IPS DF 6.9 (cell line): Measurements from ENCODE around the gene DPAGT1.
A peak's percentile ranks its signal among the peaks of the same experiment; 100 is the strongest.
"Not testable (repeated sequence)": the region's sequence is repeated elsewhere in the genome, so short reads cannot be mapped to it uniquely, and the experiment has no call there.

Experiments
- DNase-seq: peaks from one replicate; pipeline ENCODE4 v3.0.0-alpha.2; 2013; ENCODE audit warnings: low read depth, low spot score
- H3K27ac ChIP-seq: one replicate; pipeline ENCODE4 v1.5.1; 2013; ENCODE audit warnings: low read length, control low read depth
- H3K27me3 ChIP-seq: 2 replicates; pipeline ENCODE4 v1.6.1; 2013; ENCODE audit warnings: mild to moderate bottlenecking, low read length; ENCODE audit not compliant: control insufficient read depth, insufficient read depth
- H3K36me3 ChIP-seq: 2 replicates; pipeline ENCODE4 v1.6.1; 2013; ENCODE audit warnings: low read length; ENCODE audit not compliant: control insufficient read depth, insufficient read depth
- H3K4me1 ChIP-seq: 2 replicates; pipeline ENCODE4 v1.6.1; 2013; ENCODE audit warnings: low read length; ENCODE audit not compliant: control insufficient read depth, insufficient read depth
- H3K4me3 ChIP-seq: 2 replicates; pipeline ENCODE4 v1.5.1; 2013; ENCODE audit warnings: mild to moderate bottlenecking, low read length
- H3K9me3 ChIP-seq: 2 replicates; pipeline ENCODE4 v1.6.1; 2013; ENCODE audit warnings: low read length, inconsistent platforms; ENCODE audit not compliant: control insufficient read depth, insufficient read depth
- WGBS: extraction: QIAGEN DNeasy Blood & Tissue Kit; methylation state at CpG from one replicate; pipeline ENCODE4 v1.1.7; 2013; ENCODE audit warnings: mixed read lengths, missing lambda C conversion rate; ENCODE audit not compliant: insufficient read length, insufficient coverage; 5-methylcytosine and 5-hydroxymethylcytosine counted together

Gene DPAGT1

DNA sequence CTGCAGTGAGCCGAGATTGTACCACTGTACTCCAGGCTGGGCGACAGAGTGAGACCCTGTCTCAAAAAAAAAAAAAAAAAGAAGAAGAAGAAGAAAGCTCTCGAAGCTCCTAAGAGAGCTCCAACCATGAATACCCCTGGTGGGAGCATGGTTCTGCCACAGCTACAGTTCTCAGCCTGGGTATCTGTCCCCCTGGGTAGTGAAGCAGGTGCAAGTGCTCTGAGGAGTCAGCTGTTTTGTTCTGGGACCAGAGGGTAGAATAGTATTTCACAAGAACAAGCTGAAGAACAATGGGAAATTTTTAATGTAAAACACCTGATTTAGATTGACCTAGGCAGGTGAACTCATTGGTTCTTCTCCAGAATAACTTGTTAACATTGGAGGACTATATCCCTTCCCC lies 40.4 kb downstream of the DPAGT1 start:
- Histone ChIP-seq H3K4me3 (no peak overlapping the region), H3K27ac (no peak overlapping the region), H3K36me3 (no peaks in the 10 kb centered on the region), H3K4me1 (peaks cover 3% of the 10 kb centered on the region; the same call in 1 of the 2 replicates), H3K27me3 (no peaks in the 10 kb centered on the region), H3K9me3 (no peaks in the 10 kb centered on the region)
- no peak for DNase-seq
- no CpG with 5 or more reads among the region's 3 CpGs for WGBS

DNA sequence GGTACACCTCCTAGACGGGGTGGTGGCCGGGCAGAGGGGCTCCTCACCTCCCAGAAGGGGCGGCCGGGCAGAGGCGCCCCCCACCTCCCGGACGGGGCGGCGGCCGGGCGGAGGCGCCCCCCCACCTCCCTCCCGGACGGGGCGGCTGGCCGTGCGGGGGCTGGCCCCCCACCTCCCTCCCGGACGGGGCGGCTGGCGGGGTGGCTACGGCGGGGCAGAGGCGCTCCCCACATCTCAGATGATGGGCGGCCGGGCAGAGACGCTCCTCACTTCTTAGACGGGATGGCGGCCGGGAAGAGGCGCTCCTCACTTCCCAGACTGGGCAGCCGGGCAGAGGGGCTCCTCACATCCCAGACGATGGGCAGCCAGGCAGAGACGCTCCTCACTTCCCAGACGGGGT lies 42.5 kb downstream of the DPAGT1 start:
- not testable (repeated sequence) for DNase-seq, H3K9me3 ChIP-seq, H3K36me3 ChIP-seq, H3K4me1 ChIP-seq, H3K4me3 ChIP-seq, H3K27ac ChIP-seq, H3K27me3 ChIP-seq
- no CpG with 5 or more reads among the region's 35 CpGs for whole genome bisulfite sequencing

DNA sequence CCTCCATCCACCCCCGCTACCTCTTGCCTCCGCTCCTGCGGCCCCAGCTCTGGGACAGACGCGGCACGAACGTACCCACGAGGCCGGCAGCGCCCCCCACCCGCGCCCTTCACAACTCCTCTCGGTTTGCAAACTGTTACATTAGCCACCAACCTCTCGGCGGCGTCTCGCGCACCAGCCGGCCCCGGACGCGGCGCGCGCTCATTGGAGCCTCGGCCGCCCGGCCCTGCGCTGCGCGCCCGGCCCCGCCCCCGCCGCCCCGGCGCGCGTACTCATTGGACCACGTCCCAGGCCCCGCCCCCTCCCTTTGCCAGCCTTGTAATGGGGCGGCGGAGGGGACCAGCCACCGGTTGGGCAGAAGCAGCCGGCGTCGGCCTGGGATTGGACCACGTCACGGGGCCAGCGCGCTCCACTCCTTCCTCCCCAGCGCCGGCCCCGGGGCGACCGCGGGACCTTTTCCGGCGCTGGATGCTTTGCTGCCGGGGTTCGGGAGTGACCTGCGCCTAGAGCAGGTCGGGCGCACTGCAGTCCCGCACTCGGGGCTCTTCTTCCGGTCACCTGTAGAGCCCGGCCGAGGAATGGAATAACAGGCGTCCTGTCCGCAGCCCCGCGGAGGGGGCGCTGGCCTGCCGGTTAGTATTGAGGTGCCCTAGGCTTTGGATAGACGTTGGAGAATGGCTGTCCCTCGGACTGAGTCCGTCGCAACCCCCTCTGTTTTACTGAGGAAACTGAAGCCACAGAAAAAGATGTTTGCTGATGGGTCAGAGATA lies 44.5 kb downstream of the DPAGT1 start, which contains the start of gene HYOU1:
HYOU1 (minus strand) TSS at position 206 of the 770 bp plus-strand sequence. CDS start 1,045 bp downstream, outside the sequence.
- Histone ChIP-seq H3K4me1 (peaks cover 3% of the 10 kb centered on the region; the same call in 1 of the 2 replicates), H3K36me3 (peaks cover 22% of the 10 kb centered on the region), H3K27ac (peak within 1 kb of the TSS; percentile 58), H3K4me3 (peak within 1 kb of the TSS; percentile 95), H3K27me3 (no peaks in the 10 kb centered on the region), H3K9me3 (no peaks in the 10 kb centered on the region)
- WGBS, result no CpG with 5 or more reads among the region's 79 CpGs
- DNase-seq, result peak; percentile 82

DNA sequence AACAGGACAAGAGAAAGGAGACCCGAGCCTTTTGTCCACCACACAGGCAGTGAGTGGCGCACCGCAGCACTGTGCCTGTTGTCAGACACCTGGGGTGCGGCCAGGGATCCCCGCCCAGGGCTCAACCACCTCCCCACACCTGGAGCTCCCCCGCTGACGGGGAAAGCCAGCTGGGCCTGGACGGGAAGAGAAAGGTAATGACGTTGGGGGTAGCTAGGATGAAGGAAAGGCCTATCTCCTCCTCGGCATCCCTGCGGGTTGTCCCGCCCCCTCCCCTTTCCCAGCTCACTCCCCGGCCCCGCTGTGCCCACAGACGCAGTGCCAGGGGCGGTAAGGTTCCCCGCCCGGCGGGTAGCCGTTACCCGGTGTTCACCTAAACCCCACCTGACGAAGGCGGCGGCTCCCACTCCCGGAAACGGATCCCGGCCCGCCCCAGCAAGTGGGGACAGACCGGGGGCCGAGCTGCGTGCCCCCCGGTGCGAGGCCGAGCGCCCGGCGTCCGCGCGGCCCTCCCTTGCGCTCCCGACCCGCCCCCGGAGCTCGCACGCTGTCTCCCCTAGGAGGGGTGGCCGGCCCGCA lies 45.1 kb downstream of the DPAGT1 start:
- WGBS, result no CpG with 5 or more reads among the region's 48 CpGs
- Histone ChIP-seq H3K4me1 (peaks cover 3% of the 10 kb centered on the region; the same call in 1 of the 2 replicates), H3K27me3 (no peaks in the 10 kb centered on the region), H3K36me3 (peaks cover 29% of the 10 kb centered on the region), H3K27ac (no peak overlapping the region), H3K4me3 (peak overlapping the region; percentile 95), H3K9me3 (no peaks in the 10 kb centered on the region)
- DNase-seq, result no peak

DNA sequence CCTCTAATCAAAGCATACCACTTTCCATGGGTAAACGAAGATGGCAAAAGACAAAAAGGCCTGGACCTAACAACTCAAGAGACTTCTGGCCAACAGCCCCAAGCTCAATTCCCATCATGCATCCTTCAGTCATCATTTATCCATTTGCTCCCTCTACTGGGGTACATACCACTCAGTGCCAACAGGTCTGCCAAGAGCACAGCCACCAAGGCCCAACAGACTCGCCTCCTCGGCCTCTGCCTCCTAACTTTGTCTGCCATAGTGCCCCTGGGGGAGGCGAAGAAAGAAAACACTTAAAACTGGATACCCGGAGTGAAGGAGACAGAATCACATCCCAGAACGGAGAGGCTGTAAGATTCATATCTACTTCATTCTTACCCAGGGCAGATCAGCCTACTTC lies 45.8 kb downstream of the DPAGT1 start:
- no peaks in the 10 kb centered on the region for H3K27me3 ChIP-seq
- WGBS, result no CpG with 5 or more reads among the region's 6 CpGs
- peaks cover 35% of the 10 kb centered on the region for H3K36me3 ChIP-seq
- no peaks in the 10 kb centered on the region for H3K9me3 ChIP-seq
- no peak overlapping the region for H3K27ac ChIP-seq
- peaks cover 3% of the 10 kb centered on the region; the same call in 1 of the 2 replicates for H3K4me1 ChIP-seq
- DNase-seq, result no peak
- peak overlapping the region; percentile 95; the same call in 1 of the 2 replicates for H3K4me3 ChIP-seq

DNA sequence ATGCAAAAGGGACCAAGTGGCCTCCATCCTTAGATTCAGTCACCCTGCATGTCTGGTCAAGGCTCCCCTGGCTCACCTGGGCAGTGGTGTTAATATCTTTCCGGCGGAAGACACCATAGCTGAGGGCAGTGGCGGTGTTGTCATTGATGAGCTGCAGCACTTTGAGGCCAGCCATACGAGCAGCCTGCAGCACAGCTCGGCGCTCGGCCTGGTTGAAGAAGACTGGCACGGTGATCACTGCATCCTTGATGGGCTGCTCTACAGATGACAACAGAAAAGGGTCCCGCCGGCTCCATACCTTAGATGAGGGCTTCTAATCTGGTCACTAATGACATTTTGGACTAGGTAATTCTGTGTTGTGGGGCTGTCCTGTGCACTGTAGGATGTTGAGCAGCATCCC lies 47.2 kb downstream of the DPAGT1 start:
- DNase-seq, result no peak
- H3K9me3 ChIP-seq, result no peaks in the 10 kb centered on the region
- H3K27ac ChIP-seq, result no peak overlapping the region
- H3K4me1 ChIP-seq, result peaks cover 3% of the 10 kb centered on the region; the same call in 1 of the 2 replicates
- H3K36me3 ChIP-seq, result peaks cover 40% of the 10 kb centered on the region
- no peak overlapping the region for H3K4me3 ChIP-seq
- no CpG with 5 or more reads among the region's 10 CpGs for WGBS
- H3K27me3 ChIP-seq, result no peaks in the 10 kb centered on the region

DNA sequence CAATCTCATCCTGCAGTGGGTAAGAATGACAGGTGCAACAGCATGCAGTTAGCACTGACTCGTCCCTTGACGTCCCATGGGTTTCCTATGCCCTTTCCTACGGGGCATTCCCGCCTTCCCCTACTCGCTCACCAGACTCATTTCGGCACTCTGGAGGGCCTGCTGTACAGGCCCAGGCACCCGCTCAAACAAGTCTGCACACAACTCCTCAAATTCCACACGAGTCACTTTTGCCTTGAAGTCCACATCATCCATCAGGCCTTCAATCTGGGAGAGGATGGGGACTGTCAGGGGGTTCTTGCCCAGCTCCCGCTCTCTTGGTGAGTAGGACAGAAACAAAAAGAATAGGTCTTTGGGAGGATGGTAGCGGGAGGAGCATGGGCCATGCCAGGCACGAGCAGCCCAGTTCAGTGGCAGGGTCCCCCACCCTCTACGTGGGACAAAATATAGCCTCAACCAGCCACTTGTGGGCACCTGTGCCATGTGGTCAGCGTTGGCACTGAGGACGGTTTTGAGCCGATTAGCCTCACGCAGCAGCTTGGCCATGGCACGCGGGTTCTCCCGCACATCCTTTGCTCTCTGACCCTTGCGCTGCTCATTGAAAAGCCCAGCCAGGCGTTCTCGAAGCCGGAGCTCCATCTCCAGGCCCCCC lies 49.4 kb downstream of the DPAGT1 start:
- H3K36me3 ChIP-seq, result peaks cover 62% of the 10 kb centered on the region
- H3K27me3 ChIP-seq, result no peaks in the 10 kb centered on the region
- WGBS, result no CpG with 5 or more reads among the region's 23 CpGs
- no peaks in the 10 kb centered on the region for H3K4me1 ChIP-seq
- H3K27ac ChIP-seq, result no peak overlapping the region
- no peaks in the 10 kb centered on the region for H3K9me3 ChIP-seq
- DNase-seq, result no peak
- H3K4me3 ChIP-seq, result no peak overlapping the region

DNA sequence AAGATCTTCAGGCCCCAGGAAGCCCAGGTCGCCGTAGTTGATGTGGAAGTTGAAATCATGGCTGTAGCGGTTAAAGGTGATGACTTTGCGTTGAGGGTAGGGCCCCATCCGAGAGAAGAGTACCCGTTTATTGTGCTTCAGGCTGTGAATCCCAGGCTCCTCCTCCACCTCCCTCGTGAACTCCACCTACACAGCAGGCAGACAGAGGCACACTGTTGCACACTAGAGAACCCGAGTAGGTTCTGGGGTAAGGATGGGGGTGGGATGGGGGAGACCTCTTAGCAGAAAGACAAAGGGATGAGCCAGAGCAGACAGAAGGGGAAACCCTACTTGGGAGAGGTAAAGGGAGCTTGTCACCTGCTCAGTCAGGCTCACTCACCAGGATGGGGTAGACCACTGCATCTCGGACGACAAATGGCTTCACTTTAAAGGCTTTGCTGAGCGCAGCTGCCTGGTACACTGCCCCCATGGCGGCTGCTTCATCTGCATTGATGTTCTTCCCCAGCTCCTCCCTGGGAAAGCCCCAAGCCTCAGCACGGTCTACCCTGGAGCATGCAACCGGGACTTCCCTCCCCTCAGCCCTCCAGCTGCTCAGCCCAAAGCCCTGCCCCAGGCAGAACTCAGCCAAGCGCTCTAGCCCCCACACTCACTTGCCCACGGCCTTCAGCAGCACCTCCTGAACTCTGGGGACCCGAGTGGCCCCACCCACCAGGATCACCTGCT lies 50.1 kb downstream of the DPAGT1 start:
- Histone ChIP-seq H3K9me3 (no peaks in the 10 kb centered on the region), H3K36me3 (peaks cover 64% of the 10 kb centered on the region), H3K4me1 (no peaks in the 10 kb centered on the region), H3K4me3 (no peak overlapping the region), H3K27me3 (no peaks in the 10 kb centered on the region), H3K27ac (no peak overlapping the region)
- WGBS, result no CpG with 5 or more reads among the region's 17 CpGs
- no peak for DNase-seq

DNA sequence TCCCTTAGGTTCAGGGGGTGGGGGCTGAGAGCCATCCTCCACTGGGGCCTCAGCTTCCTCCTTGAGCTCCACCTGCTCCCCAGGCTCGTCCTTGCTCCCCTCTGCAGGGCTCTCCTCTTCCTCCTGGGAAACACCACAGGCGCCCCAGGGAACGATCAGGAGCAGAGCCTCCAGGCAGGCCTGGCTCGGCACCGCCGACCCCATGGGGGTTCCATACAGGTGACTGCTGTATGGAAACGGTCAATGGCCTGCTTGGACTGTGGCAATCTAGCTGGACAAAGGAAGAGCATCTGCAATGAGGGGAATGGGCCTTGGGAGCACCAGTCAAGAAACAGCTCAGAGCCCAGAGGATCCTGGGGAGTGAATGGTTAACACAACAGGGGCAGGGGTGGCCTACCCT lies 52.6 kb downstream of the DPAGT1 start:
- no CpG with 5 or more reads among the region's 7 CpGs for WGBS
- peaks cover 70% of the 10 kb centered on the region for H3K36me3 ChIP-seq
- DNase-seq, result no peak
- H3K9me3 ChIP-seq, result no peaks in the 10 kb centered on the region
- H3K4me1 ChIP-seq, result no peaks in the 10 kb centered on the region
- no peaks in the 10 kb centered on the region for H3K27me3 ChIP-seq
- H3K27ac ChIP-seq, result no peak overlapping the region
- no peak overlapping the region for H3K4me3 ChIP-seq

DNA sequence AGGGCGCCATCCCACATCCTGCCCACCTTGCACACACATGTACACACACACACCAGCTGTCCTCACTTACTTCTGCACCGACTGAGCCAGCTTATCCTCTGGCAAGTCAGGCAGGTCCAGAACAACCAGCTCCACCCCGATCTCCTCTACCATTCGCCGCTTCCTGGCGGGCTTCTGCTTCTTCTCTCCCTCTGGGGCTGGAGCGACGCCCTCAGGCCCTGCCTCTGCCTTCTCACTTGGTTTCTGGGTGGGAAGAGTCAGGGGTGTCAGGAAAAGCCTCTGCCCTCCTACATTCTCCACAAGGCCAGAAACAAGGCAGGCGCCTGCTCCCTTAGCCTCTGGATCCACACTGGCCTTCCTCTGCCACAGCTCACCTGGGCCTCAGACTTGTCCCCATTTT lies 53.0 kb downstream of the DPAGT1 start:
- Histone ChIP-seq H3K27me3 (no peaks in the 10 kb centered on the region), H3K36me3 (peaks cover 66% of the 10 kb centered on the region), H3K4me3 (no peak overlapping the region), H3K4me1 (no peaks in the 10 kb centered on the region), H3K9me3 (no peaks in the 10 kb centered on the region), H3K27ac (no peak overlapping the region)
- DNase-seq, result no peak
- no CpG with 5 or more reads among the region's 9 CpGs for whole genome bisulfite sequencing
